Thyroid gland (tissue), 4 donors: Measurements from ENCODE around the gene ZMYND10. TPM values are rescaled to one million over a fixed set of nuclear protein-coding genes. Genes with fewer than 3 reads are reported as not detected.

ENCODE experiments used
- DNase-seq, 2 donors: peaks; one replicate each; pipeline ENCODE4 v3.0.0-alpha.2; 2019
- H3K27ac ChIP-seq, 3 donors: fragments of 200-600 bp; sonication (generic); 1 replicate in 2 of 3; 2 replicates in 1 of 3; pipeline ENCODE4 v1.5.1; 2016 to 2019; ENCODE audit warnings: mild to moderate bottlenecking in 1 of 3, moderate library complexity in 1 of 3
- H3K27me3 ChIP-seq: fragments of 200-600 bp; sonication (generic); one replicate; pipeline ENCODE4 v1.5.1; 2019
- H3K36me3 ChIP-seq, 2 donors: fragments of 200-600 bp; sonication (generic); one replicate each; pipeline ENCODE4 v1.5.1; 2016 to 2019
- H3K4me1 ChIP-seq, 2 donors: fragments of 200-600 bp; sonication (generic); one replicate each; pipeline ENCODE4 v1.5.1; 2017 to 2019
- H3K4me3 ChIP-seq, 3 donors: fragments of 200-600 bp; sonication (generic); replicated peaks in 1 of 3; 1 replicate in 2 of 3; 2 replicates in 1 of 3; pipeline ENCODE4 v1.5.1; 2016; ENCODE audit warnings: mild to moderate bottlenecking in 1 of 3
- H3K9me3 ChIP-seq: fragments of 200-600 bp; sonication (generic); one replicate; pipeline ENCODE4 v1.5.1; 2017
- CTCF ChIP-seq, 6 experiments: fragments of 200-600 bp in 3 of 6; fragments of 450-650 bp in 3 of 6; sonication (generic) in 3 of 6; IDR thresholded peaks; one replicate each; pipeline ENCODE4 v1.5.1; 2016 to 2019; ENCODE audit warnings: antibody characterized with exemption in 6 of 6, mild to moderate bottlenecking in 2 of 6, inconsistent platforms in 1 of 6, moderate library complexity in 1 of 6
- POLR2A ChIP-seq, 2 donors: fragments of 450-650 bp; IDR thresholded peaks; one replicate each; pipeline ENCODE4 v1.6.1; 2017; ENCODE audit warnings: antibody characterized with exemption in 2 of 2, mild to moderate bottlenecking in 2 of 2, moderate library complexity in 1 of 2
- WGBS, 2 donors: methylation state at CpG; one replicate each; pipeline ENCODE4 v1.1.5; 2017; 5-methylcytosine and 5-hydroxymethylcytosine counted together
- intact Hi-C: fragments of 100-400 bp; cut with DNase I; formaldehyde crosslinking; loops from one replicate; pipeline ENCODE4 v1.15.1; 2023
- total RNA-seq, 4 donors: library from RNA; depleted of rRNA; stranded (reverse); fragments of >200 nt; gene quantifications; one replicate each; pipeline ENCODE4 v1.2.3, GENCODE V29; 2016

Gene ZMYND10
- total RNA-seq, 4 donors from 2014 or later, result 3.6 to 8.1 (median 4.4) TPM

DNA sequence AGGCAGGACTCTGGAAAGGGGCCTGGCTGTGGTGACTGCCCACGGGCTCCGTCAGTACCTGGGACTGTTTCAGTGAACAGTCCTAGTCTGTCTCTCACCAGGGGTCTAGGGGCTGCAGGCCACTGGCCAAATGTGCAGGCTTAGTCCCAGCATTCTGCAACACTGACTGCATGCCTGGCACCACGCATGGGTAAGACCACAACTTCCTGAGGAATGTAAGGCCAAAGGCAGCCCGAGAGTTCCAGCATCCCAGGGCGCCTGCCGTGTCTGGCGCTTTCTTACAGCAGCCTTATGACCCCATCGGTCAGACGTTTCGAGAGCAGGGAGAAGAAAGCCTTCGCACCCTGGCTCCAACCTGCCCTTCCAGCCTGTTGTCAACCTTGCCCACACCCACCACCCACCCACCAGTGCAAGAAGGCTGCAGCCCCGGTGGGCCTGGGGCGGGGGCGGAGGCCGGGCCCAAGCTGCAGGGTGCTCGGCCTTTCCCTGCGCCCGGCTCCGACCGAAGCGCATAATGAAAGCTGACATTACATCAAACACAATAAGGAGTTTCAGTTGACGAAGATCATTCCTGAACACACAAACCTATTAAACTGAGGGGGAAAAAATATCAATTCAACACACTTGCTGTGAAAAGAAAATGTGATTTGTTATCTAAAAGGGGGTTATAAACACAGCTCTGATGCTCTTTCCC, 43.3 kb upstream of the ZMYND10 start:
- Histone ChIP-seq H3K27me3 (no peaks in the 10 kb centered on the region), H3K27ac (no peak overlapping the region), H3K4me1 (peaks cover 11 to 20% of the 10 kb centered on the region in 2 donors), H3K9me3 (no peaks in the 10 kb centered on the region), H3K4me3 (no peak overlapping the region), H3K36me3 (no peaks in the 10 kb centered on the region)
- intact Hi-C loops, result no loop called here
- TF ChIP-seq CTCF (IDR thresholded peaks at IDR 0.05) (no peak), POLR2A (IDR thresholded peaks at IDR 0.05) (no peak)
- DNase-seq, result no peak
- 89 to 91% methylated on average over 20 to 21 of the region's 22 CpGs for WGBS, 2 donors

DNA sequence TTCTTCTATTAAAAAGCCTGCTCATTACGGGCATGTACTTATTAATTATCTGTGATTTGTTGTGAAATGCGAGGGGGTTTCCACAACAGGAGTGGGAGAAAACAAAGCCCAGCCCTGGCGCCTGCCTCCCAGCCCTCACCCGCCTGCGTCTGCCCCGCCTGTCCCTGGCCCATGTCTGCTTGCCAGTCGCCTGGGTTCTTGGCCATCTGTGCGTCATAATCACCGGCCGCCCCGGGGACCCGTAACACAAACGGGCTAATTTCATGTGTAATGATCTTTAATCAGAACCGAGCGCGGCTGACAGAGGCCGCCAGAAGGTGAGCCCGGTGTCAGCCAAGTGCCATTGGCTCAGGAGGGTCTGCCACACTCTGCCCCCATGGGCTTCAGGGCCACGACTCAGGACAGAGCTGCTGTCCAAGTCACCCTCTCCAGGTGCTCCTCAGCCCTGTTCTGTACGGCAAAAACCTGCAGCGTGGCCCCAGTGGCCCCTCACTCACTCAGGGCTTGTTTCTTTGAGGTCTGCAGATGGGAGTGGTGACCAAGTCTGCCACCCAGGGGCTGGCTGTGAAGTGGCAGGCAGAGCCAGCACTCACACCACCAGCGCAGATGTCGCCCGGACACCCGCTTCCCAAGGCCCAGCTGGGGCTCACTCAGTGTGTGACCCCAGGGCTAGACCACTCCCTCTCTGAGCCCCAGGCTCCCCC, 42.6 kb upstream of the ZMYND10 start:
- Histone ChIP-seq H3K27me3 (no peaks in the 10 kb centered on the region), H3K27ac (no peak overlapping the region), H3K4me1 (peaks cover 11 to 20% of the 10 kb centered on the region in 2 donors), H3K4me3 (no peak overlapping the region), H3K9me3 (no peaks in the 10 kb centered on the region), H3K36me3 (no peaks in the 10 kb centered on the region)
- intact Hi-C loops, result no loop called here
- 85 to 86% methylated on average over 19 of the region's 25 CpGs for WGBS, 2 donors
- TF ChIP-seq POLR2A (IDR thresholded peaks at IDR 0.05) (no peak), CTCF (IDR thresholded peaks at IDR 0.05) (no peak)
- DNase-seq, result no peak

DNA sequence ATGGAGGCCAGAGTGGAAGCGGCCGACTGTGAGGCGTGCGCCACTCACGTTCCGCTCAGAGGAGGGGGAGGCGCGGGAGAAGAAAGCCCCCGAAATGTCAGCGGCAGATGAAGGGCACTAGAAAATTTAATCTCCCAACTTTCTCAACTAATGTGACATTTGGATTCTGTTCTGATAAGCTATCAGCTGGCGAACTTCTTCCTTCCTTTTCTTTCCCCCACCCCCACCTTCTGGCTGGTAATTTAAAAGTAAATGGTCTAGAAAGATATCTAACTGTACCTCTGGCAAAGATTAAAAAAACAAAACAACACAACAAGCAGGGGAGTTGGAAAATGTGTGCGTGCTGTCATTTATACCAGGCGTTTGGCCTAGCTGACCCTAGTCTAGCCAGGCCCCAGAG, 40.2 kb upstream of the ZMYND10 start:
- intact Hi-C loops, result no loop called here

DNA sequence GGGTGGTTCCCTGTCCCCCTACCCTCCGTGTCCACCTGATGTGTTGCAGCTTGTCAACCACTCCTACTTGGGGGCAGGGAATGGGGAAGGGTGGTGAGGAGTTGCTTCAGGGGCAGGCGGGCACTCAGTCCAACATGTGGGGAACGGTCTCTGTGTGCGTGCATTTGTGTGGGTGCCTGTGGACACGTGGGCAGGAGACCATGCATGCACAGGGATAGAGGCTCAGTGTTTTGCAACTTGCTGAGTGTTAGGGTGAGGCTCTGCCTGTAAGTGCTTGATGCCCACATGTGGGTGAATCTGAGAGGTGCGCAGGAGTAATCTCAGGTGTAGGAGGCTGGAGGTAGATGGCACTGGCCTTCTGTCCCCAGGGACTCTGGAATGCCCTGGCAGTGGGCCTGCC, 38.2 kb upstream of the ZMYND10 start:
- no peak for DNase-seq
- WGBS, 2 donors, result 86 to 95% methylated on average over 6 of the region's 6 CpGs
- Histone ChIP-seq H3K9me3 (no peaks in the 10 kb centered on the region), H3K27me3 (no peaks in the 10 kb centered on the region), H3K36me3 (no peaks in the 10 kb centered on the region), H3K27ac (no peak overlapping the region), H3K4me3 (no peak overlapping the region), H3K4me1 (no peaks in the 10 kb centered on the region)
- intact Hi-C loops, result no loop called here
- TF ChIP-seq CTCF (IDR thresholded peaks at IDR 0.05) (no peak), POLR2A (IDR thresholded peaks at IDR 0.05) (no peak)

More for the DNA sequence above, 40.2 kb upstream of the ZMYND10 start:
- no peak for TF ChIP-seq CTCF (IDR thresholded peaks at IDR 0.05)
- TF ChIP-seq POLR2A (IDR thresholded peaks at IDR 0.05), result no peak
- DNase-seq, result no peak
- Histone ChIP-seq H3K36me3 (no peaks in the 10 kb centered on the region), H3K27me3 (no peaks in the 10 kb centered on the region), H3K4me3 (no peak overlapping the region), H3K4me1 (peaks cover 5% of the 10 kb centered on the region in 2 donors), H3K27ac (no peak overlapping the region), H3K9me3 (no peaks in the 10 kb centered on the region)
- WGBS, 2 donors, result 88% methylated on average over 13 of the region's 13 CpGs

DNA sequence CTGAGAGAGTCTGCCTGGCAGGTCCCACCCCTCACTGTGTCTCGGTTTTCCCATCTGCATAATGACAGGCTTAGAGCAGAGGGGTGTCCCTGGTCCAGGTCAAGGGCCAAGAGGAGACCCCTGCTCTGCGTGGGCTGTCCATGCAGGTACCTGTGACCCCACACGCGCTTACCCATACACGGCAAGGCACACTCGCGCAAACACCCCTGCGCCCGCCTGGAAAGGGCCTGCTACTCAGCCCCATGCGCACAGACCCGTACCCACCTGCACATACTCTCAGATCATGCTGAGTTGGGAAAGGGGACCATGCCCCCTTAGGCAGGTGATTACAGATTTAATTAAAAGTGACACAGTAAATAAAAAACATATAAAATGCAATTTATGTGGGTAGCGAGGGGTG, 37.2 kb upstream of the ZMYND10 start:
- no peaks in the 10 kb centered on the region for H3K27me3 ChIP-seq
- H3K27ac ChIP-seq, result no peak overlapping the region
- TF ChIP-seq CTCF (IDR thresholded peaks at IDR 0.05), result no peak
- TF ChIP-seq POLR2A (IDR thresholded peaks at IDR 0.05), result no peak
- no peaks in the 10 kb centered on the region for H3K4me1 ChIP-seq
- no peak overlapping the region for H3K4me3 ChIP-seq
- 89 to 91% methylated on average over 11 to 12 of the region's 12 CpGs for WGBS, 2 donors
- no peaks in the 10 kb centered on the region for H3K36me3 ChIP-seq
- H3K9me3 ChIP-seq, result no peaks in the 10 kb centered on the region
- intact Hi-C loops, result no loop called here
- no peak for DNase-seq
